Peyer's patch (tissue), 4 donors: ENCODE measurements around the gene UCK2.

Experiments used
- POLR2A ChIP-seq, 2 donors: fragments of 450-650 bp; IDR thresholded peaks; one replicate each; pipeline ENCODE4 v1.5.1; 2017; ENCODE audit warnings: antibody characterized with exemption in 2 of 2, mild to moderate bottlenecking in 2 of 2, moderate library complexity in 2 of 2
- TF ChIP-seq, protein P1 (sequence below), 6 experiments: fragments of 450-650 bp in 4 of 6; fragments of 200-600 bp in 2 of 6; sonication (generic) in 1 of 6; IDR thresholded peaks; one replicate each; pipeline ENCODE4 v1.5.1; 2017 to 2019; ENCODE audit warnings: antibody characterized with exemption in 6 of 6, mild to moderate bottlenecking in 3 of 6, moderate library complexity in 1 of 6

DNA sequence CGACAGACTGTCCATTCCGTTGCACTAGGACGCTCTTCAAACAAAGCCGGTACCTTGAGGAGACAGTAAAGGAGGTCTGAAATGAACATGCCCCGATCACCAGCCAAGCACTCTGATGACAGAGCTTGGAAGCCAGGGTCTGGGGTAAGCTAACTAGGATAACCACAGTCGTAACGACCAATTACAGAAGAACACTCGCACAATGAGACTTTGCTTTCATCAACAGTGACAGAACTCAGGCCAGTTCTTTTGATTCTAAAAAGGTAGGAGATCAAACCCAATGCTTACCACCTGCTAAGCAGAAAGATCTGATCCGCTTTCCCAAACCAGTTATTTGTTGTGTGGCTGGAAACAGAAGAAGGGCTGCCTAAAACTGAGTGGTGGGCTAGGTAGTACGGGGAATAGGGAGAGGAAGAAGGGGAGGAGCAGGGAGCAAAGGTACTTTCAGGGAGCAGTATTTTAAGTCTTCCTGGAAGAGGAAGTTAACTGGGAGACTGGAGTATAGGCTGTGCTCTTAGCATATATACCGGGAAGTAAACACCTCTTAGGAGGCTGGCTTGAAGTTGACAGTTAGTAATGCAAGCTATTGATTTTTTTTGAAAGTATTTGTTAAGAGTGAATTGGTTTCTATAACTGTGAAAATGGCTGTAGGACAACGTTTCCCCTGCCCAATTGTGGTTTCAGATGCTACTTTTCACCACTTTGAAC, 38.4 kb downstream of the UCK2 start:
- TF ChIP-seq, protein P1, sequence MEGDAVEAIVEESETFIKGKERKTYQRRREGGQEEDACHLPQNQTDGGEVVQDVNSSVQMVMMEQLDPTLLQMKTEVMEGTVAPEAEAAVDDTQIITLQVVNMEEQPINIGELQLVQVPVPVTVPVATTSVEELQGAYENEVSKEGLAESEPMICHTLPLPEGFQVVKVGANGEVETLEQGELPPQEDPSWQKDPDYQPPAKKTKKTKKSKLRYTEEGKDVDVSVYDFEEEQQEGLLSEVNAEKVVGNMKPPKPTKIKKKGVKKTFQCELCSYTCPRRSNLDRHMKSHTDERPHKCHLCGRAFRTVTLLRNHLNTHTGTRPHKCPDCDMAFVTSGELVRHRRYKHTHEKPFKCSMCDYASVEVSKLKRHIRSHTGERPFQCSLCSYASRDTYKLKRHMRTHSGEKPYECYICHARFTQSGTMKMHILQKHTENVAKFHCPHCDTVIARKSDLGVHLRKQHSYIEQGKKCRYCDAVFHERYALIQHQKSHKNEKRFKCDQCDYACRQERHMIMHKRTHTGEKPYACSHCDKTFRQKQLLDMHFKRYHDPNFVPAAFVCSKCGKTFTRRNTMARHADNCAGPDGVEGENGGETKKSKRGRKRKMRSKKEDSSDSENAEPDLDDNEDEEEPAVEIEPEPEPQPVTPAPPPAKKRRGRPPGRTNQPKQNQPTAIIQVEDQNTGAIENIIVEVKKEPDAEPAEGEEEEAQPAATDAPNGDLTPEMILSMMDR (IDR thresholded peaks at IDR 0.05): no peak
- no peak for TF ChIP-seq POLR2A (IDR thresholded peaks at IDR 0.05)
